SK-N-SH treated with all-trans-retinoic acid at 6 μM for 48 hours (cell line): Measurements from ENCODE around the gene SLC35F3.
"Not testable (repeated sequence)": the region's sequence is repeated elsewhere in the genome, so short reads cannot be mapped to it uniquely, and the experiment has no call there.

Experiments
- ATAC-seq: fragments of 200-7000 bp; cut with Tn5 transposase; 3 replicates; pipeline ENCODE4 v1.9.1; 2020; ENCODE audit warnings: mild to moderate bottlenecking, moderate library complexity
- ARNTL ChIP-seq: fragments of 450-650 bp; formaldehyde crosslinking; IDR thresholded peaks from 2 replicates; pipeline ENCODE4 v1.5.0; 2020; ENCODE audit warnings: low read depth, mild to moderate bottlenecking, moderate library complexity, borderline replicate concordance
- BACH2 ChIP-seq: fragments of 250-450 bp; sonication (Bioruptor Pico); IDR thresholded peaks from 2 replicates; pipeline ENCODE4 v1.9.0; 2021; ENCODE audit warnings: mild to moderate bottlenecking, borderline replicate concordance
- CSDC2 ChIP-seq: fragments of 250-450 bp; sonication (Bioruptor Pico); IDR thresholded peaks from 2 replicates; pipeline ENCODE4 v1.5.0; 2020; ENCODE audit warnings: mild to moderate bottlenecking, moderate library complexity
- CSRNP3 ChIP-seq: fragments of 250-450 bp; sonication (Bioruptor Pico); IDR thresholded peaks from 2 replicates; pipeline ENCODE4 v1.5.1; 2021; ENCODE audit warnings: mild to moderate bottlenecking, moderate library complexity
- ESRRG ChIP-seq: fragments of 250-450 bp; sonication (Bioruptor Pico); IDR thresholded peaks from 2 replicates; pipeline ENCODE4 v1.6.1; 2021; ENCODE audit warnings: mild to moderate bottlenecking
- GLIS3 ChIP-seq: fragments of 250-450 bp; sonication (Bioruptor Pico); IDR thresholded peaks from 2 replicates; pipeline ENCODE4 v1.5.0; 2020; ENCODE audit warnings: mild to moderate bottlenecking, moderate library complexity
- ISL1 ChIP-seq: fragments of 250-450 bp; sonication (Bioruptor Pico); IDR thresholded peaks from 2 replicates; pipeline ENCODE4 v2.1.2; 2022; ENCODE audit warnings: mild to moderate bottlenecking, moderate library complexity
- OSR1 ChIP-seq: fragments of 250-450 bp; sonication (Bioruptor Pico); IDR thresholded peaks from 2 replicates; pipeline ENCODE4 v1.8.0; 2022; ENCODE audit warnings: moderate library complexity, mild to moderate bottlenecking, inconsistent platforms
- PATZ1 ChIP-seq: fragments of 250-450 bp; sonication (Bioruptor Pico); IDR thresholded peaks from 2 replicates; pipeline ENCODE4 v1.8.0; 2020; ENCODE audit warnings: mild to moderate bottlenecking, moderate library complexity, borderline replicate concordance
- PPARA ChIP-seq: fragments of 250-450 bp; sonication (Bioruptor Pico); IDR thresholded peaks from 2 replicates; pipeline ENCODE4 v1.5.0; 2020; ENCODE audit warnings: mild to moderate bottlenecking, borderline replicate concordance
- RARB ChIP-seq: fragments of 250-450 bp; sonication (Bioruptor Pico); IDR thresholded peaks from 2 replicates; pipeline ENCODE4 v1.8.0; 2021; ENCODE audit warnings: mild to moderate bottlenecking, moderate library complexity
- SNAI2 ChIP-seq: fragments of 250-450 bp; sonication (Bioruptor Pico); IDR thresholded peaks from 2 replicates; pipeline ENCODE4 v1.5.0; 2020; ENCODE audit warnings: mild to moderate bottlenecking, moderate library complexity
- TCF4 ChIP-seq: fragments of 250-450 bp; sonication (Bioruptor Pico); IDR thresholded peaks from 2 replicates; pipeline ENCODE4 v1.8.0; 2021; ENCODE audit warnings: mild to moderate bottlenecking, moderate library complexity, borderline replicate concordance
- TOX ChIP-seq: fragments of 250-450 bp; sonication (Bioruptor Pico); IDR thresholded peaks from 2 replicates; pipeline ENCODE4 v1.8.0; 2021; ENCODE audit warnings: mild to moderate bottlenecking, moderate library complexity, borderline replicate concordance
- TSHZ2 ChIP-seq: fragments of 250-450 bp; sonication (Bioruptor Pico); IDR thresholded peaks from 2 replicates; pipeline ENCODE4 v1.5.0; 2020; ENCODE audit warnings: mild to moderate bottlenecking, moderate library complexity
- ZC3H10 ChIP-seq: fragments of 250-450 bp; sonication (Bioruptor Pico); IDR thresholded peaks from 2 replicates; pipeline ENCODE4 v1.5.1; 2021; ENCODE audit warnings: mild to moderate bottlenecking, moderate library complexity
- ZFP3 ChIP-seq: fragments of 250-450 bp; sonication (Bioruptor Pico); IDR thresholded peaks from 2 replicates; pipeline ENCODE4 v1.5.0; 2020; ENCODE audit warnings: mild to moderate bottlenecking, moderate library complexity
- ZFP30 ChIP-seq: fragments of 450-650 bp; formaldehyde crosslinking; IDR thresholded peaks from 2 replicates; pipeline ENCODE4 v1.5.0; 2022; ENCODE audit warnings: mild to moderate bottlenecking, moderate library complexity
- ZNF565 ChIP-seq: fragments of 450-650 bp; formaldehyde crosslinking; conservative IDR thresholded peaks from 2 replicates; pipeline ENCODE4 v1.5.0; 2020; ENCODE audit warnings: low read depth, mild to moderate bottlenecking, moderate library complexity
- ZNF70 ChIP-seq: fragments of 450-650 bp; formaldehyde crosslinking; IDR thresholded peaks from 2 replicates; pipeline ENCODE4 v1.5.0; 2020; ENCODE audit warnings: mild to moderate bottlenecking, moderate library complexity
- ZNF8 ChIP-seq: fragments of 450-650 bp; formaldehyde crosslinking; IDR thresholded peaks from 2 replicates; pipeline ENCODE4 v1.5.0; 2020; ENCODE audit warnings: mild to moderate bottlenecking, moderate library complexity
- TF ChIP-seq, protein P1 (sequence below): fragments of 250-450 bp; sonication (Bioruptor Pico); IDR thresholded peaks from 2 replicates; pipeline ENCODE4 v1.5.1; 2020; ENCODE audit warnings: low read depth, mild to moderate bottlenecking, moderate library complexity
- TF ChIP-seq, protein P2 (sequence below): fragments of 250-450 bp; sonication (Bioruptor Pico); IDR thresholded peaks from 2 replicates; pipeline ENCODE4 v1.8.0; 2021; ENCODE audit warnings: low read depth, mild to moderate bottlenecking, moderate library complexity, borderline replicate concordance

The SLC35F3 gene

GRCh38 chr1:234296496-234296895 lies 392.0 kb downstream of the SLC35F3 start (continued):
- TF ChIP-seq TOX (CRISPR knock-in tag) = no peak
- no peak for TF ChIP-seq CSDC2 (CRISPR knock-in tag)
- no peak for TF ChIP-seq PPARA (CRISPR knock-in tag)
- TF ChIP-seq, all 23 proteins: peak for 0

DNA sequence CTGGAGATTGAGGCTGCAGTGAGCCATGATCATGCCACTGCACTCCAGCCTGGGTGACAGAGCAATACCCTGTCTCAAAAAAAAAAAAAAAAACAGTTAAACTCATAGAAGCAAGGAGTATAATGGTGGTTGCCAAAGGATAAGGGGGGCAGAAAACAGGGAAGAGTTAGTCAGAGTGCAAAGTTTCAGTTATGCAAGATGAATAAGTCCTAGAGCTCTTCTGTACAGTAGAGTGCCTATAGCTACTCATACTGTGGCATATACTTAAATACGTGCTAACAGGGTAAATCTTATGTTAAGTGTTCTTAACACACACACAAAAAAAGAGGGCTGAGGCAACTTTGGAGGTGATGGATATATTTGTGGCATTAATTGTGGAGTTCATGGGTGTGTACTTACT lies 393.2 kb downstream of the SLC35F3 start:
- TF ChIP-seq, protein P1, sequence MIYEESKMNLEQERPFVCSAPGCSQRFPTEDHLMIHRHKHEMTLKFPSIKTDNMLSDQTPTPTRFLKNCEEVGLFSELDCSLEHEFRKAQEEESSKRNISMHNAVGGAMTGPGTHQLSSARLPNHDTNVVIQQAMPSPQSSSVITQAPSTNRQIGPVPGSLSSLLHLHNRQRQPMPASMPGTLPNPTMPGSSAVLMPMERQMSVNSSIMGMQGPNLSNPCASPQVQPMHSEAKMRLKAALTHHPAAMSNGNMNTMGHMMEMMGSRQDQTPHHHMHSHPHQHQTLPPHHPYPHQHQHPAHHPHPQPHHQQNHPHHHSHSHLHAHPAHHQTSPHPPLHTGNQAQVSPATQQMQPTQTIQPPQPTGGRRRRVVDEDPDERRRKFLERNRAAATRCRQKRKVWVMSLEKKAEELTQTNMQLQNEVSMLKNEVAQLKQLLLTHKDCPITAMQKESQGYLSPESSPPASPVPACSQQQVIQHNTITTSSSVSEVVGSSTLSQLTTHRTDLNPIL (CRISPR knock-in tag) = no peak
- TF ChIP-seq ARNTL (CRISPR knock-in tag) = no peak
- TF ChIP-seq ESRRG (CRISPR knock-in tag) = no peak
- TF ChIP-seq PPARA (CRISPR knock-in tag) = no peak
- TF ChIP-seq BACH2 = no peak
- TF ChIP-seq, protein P2, sequence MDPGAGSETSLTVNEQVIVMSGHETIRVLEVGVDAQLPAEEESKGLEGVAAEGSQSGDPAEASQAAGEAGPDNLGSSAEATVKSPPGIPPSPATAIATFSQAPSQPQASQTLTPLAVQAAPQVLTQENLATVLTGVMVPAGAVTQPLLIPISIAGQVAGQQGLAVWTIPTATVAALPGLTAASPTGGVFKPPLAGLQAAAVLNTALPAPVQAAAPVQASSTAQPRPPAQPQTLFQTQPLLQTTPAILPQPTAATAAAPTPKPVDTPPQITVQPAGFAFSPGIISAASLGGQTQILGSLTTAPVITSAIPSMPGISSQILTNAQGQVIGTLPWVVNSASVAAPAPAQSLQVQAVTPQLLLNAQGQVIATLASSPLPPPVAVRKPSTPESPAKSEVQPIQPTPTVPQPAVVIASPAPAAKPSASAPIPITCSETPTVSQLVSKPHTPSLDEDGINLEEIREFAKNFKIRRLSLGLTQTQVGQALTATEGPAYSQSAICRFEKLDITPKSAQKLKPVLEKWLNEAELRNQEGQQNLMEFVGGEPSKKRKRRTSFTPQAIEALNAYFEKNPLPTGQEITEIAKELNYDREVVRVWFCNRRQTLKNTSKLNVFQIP (CRISPR knock-in tag) = no peak
- TF ChIP-seq RARB (CRISPR knock-in tag) = no peak
- no peak for TF ChIP-seq SNAI2 (CRISPR knock-in tag)
- TF ChIP-seq TSHZ2 (CRISPR knock-in tag) = no peak
- TF ChIP-seq PATZ1 (CRISPR knock-in tag) = no peak
- no peak for TF ChIP-seq CSDC2 (CRISPR knock-in tag)
- no peak for TF ChIP-seq ZFP3 (CRISPR knock-in tag)
- TF ChIP-seq OSR1 (CRISPR knock-in tag) = no peak
- no peak for TF ChIP-seq TOX (CRISPR knock-in tag)
- no peak for TF ChIP-seq ZNF70 (CRISPR knock-in tag)
- no peak for TF ChIP-seq TCF4 (CRISPR knock-in tag)
- TF ChIP-seq GLIS3 (CRISPR knock-in tag) = no peak
- TF ChIP-seq CSRNP3 = no peak
- TF ChIP-seq ZFP30 = no peak
- TF ChIP-seq ISL1 = no peak
- no peak for ATAC-seq

GRCh38 chr1:234300096-234300495 lies 395.6 kb downstream of the SLC35F3 start:
- ATAC-seq = no peak

DNA sequence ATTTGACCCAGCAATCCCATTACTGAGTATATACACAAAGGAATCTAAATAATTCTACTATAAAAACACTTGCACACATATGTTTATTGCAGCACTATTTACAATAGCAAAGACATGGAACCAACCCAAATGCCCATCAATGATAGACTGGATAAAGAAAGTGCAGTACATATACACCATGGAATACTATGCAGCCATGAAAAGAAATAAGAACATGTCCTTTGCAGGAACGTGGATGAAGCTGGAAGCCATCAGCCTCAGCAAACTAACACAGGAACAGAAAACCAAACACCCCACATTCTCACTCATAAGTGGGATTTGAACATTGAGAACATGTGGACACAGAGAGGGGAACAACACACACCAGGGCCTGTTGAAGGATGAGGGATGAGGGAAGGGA lies 397.2 kb downstream of the SLC35F3 start:
- ATAC-seq = not testable (repeated sequence)

More at GRCh38 chr1:234300096-234300495, 395.6 kb downstream of the SLC35F3 start:
- no peak for TF ChIP-seq SNAI2 (CRISPR knock-in tag)
- no peak for TF ChIP-seq ARNTL (CRISPR knock-in tag)
- TF ChIP-seq BACH2 = no peak
- no peak for TF ChIP-seq ZNF565
- TF ChIP-seq ZNF8 (CRISPR knock-in tag) = no peak
- no peak for TF ChIP-seq ZFP3 (CRISPR knock-in tag)
- TF ChIP-seq TCF4 (CRISPR knock-in tag) = no peak
- TF ChIP-seq ZC3H10 (CRISPR knock-in tag) = no peak
- no peak for TF ChIP-seq CSRNP3
